K562 (cell line): ENCODE results near the gene KCNA4. TPM values are rescaled to one million over a fixed set of nuclear protein-coding genes. Genes with fewer than 3 reads are reported as not detected.

ENCODE experiments used
- ATAC-seq: fragments of 200-7000 bp; cut with Tn5 transposase; 3 replicates; pipeline ENCODE4 v1.9.1; 2020; ENCODE audit warnings: moderate library complexity
- BruUV-seq: library from RNA; stranded (reverse); fragments of 400-500 nt; replicated peaks from 2 replicates; lab custom pipeline; 2021; lab: Mats Ljungman, UMichigan
- CTCF ChIA-PET: fragments of 300-600 bp; formaldehyde crosslinking; extraction: SDS; loops from one replicate; lab custom pipeline; 2021; ENCODE audit warnings: low intra/inter-chr PET ratio; lab: Yijun Ruan, JAX
- POLR2A ChIA-PET: fragments of 300-600, 350-650 bp; sonication (Branson Sonifier 250); formaldehyde crosslinking; extraction: SDS; loops from one replicate; lab custom pipeline; 2021; ENCODE audit warnings: antibody characterized with exemption, inconsistent platforms; lab: Yijun Ruan, JAX
- DNase-seq, 4 experiments: peaks; one replicate each; pipeline versions ENCODE4 v3.0.0 to v3.0.0-alpha.2; 2011 to 2018; ENCODE audit warnings: low spot score in 3 of 4, mixed read lengths in 3 of 4; ENCODE audit errors: extremely low read depth in 1 of 4
- FAIRE-seq: peaks from 2 replicates; lab custom pipeline; 2011; peaks lifted over from hg19 to GRCh38; lab: Jason Lieb, UNC
- H2AFZ ChIP-seq: 2 replicates; pipeline ENCODE4 v1.6.0; 2011; ENCODE audit warnings: low read depth, low read length, control low read depth, inconsistent platforms
- H3K27ac ChIP-seq: fragments of 200-600 bp; 3 replicates; pipeline ENCODE4 v1.8.0; 2011; ENCODE audit warnings: low read depth, mild to moderate bottlenecking, control low read depth, inconsistent platforms, low read length, moderate library complexity, mixed read lengths; ENCODE audit errors: extremely low read depth
- H3K27me3 ChIP-seq, 2 experiments: fragments of 300-600 bp in 1 of 2; 2 replicates in 1 of 2; 3 replicates in 1 of 2; pipeline versions ENCODE4 v1.6.0 to v1.8.0; 2011; ENCODE audit warnings: inconsistent platforms in 2 of 2, low read length in 2 of 2, mild to moderate bottlenecking in 1 of 2, mixed read lengths in 1 of 2, moderate library complexity in 1 of 2; ENCODE audit not compliant: control insufficient read depth in 2 of 2, insufficient read depth in 2 of 2
- H3K36me3 ChIP-seq: fragments of 300-600 bp; 3 replicates; pipeline ENCODE4 v1.8.0; 2011; ENCODE audit warnings: mild to moderate bottlenecking, low read length, inconsistent platforms; ENCODE audit not compliant: control insufficient read depth, insufficient read depth
- H3K4me1 ChIP-seq, 2 experiments: fragments of 200-600 bp in 1 of 2; replicated peaks in 1 of 2; 2 replicates in 1 of 2; 3 replicates in 1 of 2; pipeline versions ENCODE4 v1.5.1 to v1.8.0; 2011; ENCODE audit warnings: inconsistent platforms in 2 of 2, low read length in 2 of 2, mild to moderate bottlenecking in 1 of 2, mixed read lengths in 1 of 2, moderate library complexity in 1 of 2; ENCODE audit not compliant: control insufficient read depth in 2 of 2, insufficient read depth in 2 of 2
- H3K4me2 ChIP-seq: 2 replicates; pipeline ENCODE4 v1.6.1; 2011; ENCODE audit warnings: low read length, control low read depth, inconsistent platforms, mixed read lengths; ENCODE audit not compliant: insufficient read depth
- H3K4me3 ChIP-seq: fragments of 200-600 bp; sonication (generic), shearing (Covaris generic); 2 replicates; pipeline ENCODE4 v1.5.1; 2016; ENCODE audit warnings: control low read depth, inconsistent platforms
- H3K79me2 ChIP-seq: fragments of 200-600 bp; 3 replicates; pipeline ENCODE4 v1.8.0; 2011; ENCODE audit warnings: low read length, inconsistent platforms; ENCODE audit not compliant: control insufficient read depth, insufficient read depth
- H3K9ac ChIP-seq, 2 experiments: 2 replicates each; pipeline versions ENCODE4 v1.6.0 to v1.6.1; 2011; ENCODE audit warnings: low read depth in 2 of 2, low read length in 2 of 2, control low read depth in 1 of 2, inconsistent platforms in 1 of 2, mild to moderate bottlenecking in 1 of 2, mixed read lengths in 1 of 2; ENCODE audit not compliant: insufficient read depth in 1 of 2
- H3K9me1 ChIP-seq: one replicate; pipeline ENCODE4 v1.6.0; 2011; ENCODE audit warnings: inconsistent platforms, mild to moderate bottlenecking, low read length, moderate library complexity; ENCODE audit not compliant: control insufficient read depth, insufficient read depth
- H3K9me3 ChIP-seq: replicated peaks from 2 replicates; pipeline ENCODE4 v1.5.1; 2011; ENCODE audit warnings: low read depth, low read length, inconsistent platforms; ENCODE audit not compliant: control insufficient read depth, insufficient read depth
- H4K20me1 ChIP-seq: replicated peaks from 2 replicates; pipeline ENCODE4 v1.6.1; 2011; ENCODE audit warnings: low read length, inconsistent platforms, mixed read lengths; ENCODE audit not compliant: control insufficient read depth, insufficient read depth
- FOXA1 ChIP-seq: fragments of 450-650 bp; IDR thresholded peaks from 2 replicates; pipeline ENCODE4 v1.6.1; 2016; ENCODE audit warnings: mild to moderate bottlenecking, borderline replicate concordance
- KAT7 ChIP-seq: sonication (generic); formaldehyde crosslinking; IDR thresholded peaks from 2 replicates; pipeline ENCODE4 v1.8.0; 2022; ENCODE audit warnings: missing genetic modification reagents, mild to moderate bottlenecking, borderline replicate concordance
- MAFK ChIP-seq: IDR thresholded peaks from 2 replicates; pipeline ENCODE4 v1.6.1; 2011; ENCODE audit warnings: low read length, improper control_type of control experiment
- PURB ChIP-seq: sonication (generic); formaldehyde crosslinking; IDR thresholded peaks from 2 replicates; pipeline ENCODE4 v1.9.0; 2021; ENCODE audit warnings: low read depth, mild to moderate bottlenecking, missing genetic modification reagents
- RAD21 ChIP-seq, 2 experiments: fragments of 250-450 bp in 1 of 2; fragments of 450-650 bp in 1 of 2; sonication (Bioruptor Pico) in 1 of 2; formaldehyde crosslinking in 1 of 2; IDR thresholded peaks in 1 of 2; conservative IDR thresholded peaks in 1 of 2; 2 replicates each; pipeline versions ENCODE4 v1.4.0 to v1.8.0; 2020 to 2022; ENCODE audit warnings: mild to moderate bottlenecking in 2 of 2, moderate library complexity in 1 of 2
- SNRNP70 ChIP-seq: fragments of 200-400 bp; formaldehyde crosslinking; optimal IDR thresholded peaks from 2 replicates; pipeline ENCODE3; 2017; ENCODE audit warnings: low read depth, low read length
- TEAD4 ChIP-seq, 2 experiments: sonication (generic) in 1 of 2; formaldehyde crosslinking in 1 of 2; IDR thresholded peaks; 2 replicates each; pipeline versions ENCODE4 v1.6.1 to v1.8.0; 2012 to 2022; ENCODE audit warnings: borderline replicate concordance in 1 of 2, inconsistent platforms in 1 of 2, low read length in 1 of 2, mild to moderate bottlenecking in 1 of 2, missing genetic modification reagents in 1 of 2
- ZBTB8A ChIP-seq: fragments of 450-650 bp; IDR thresholded peaks from 2 replicates; pipeline ENCODE4 v1.6.1; 2018; ENCODE audit warnings: mild to moderate bottlenecking, moderate library complexity; ENCODE audit not compliant: partially characterized antibody
- ZNF282 ChIP-seq: sonication (generic); formaldehyde crosslinking; IDR thresholded peaks from 2 replicates; pipeline ENCODE4 v1.8.1; 2023; ENCODE audit warnings: missing genetic modification reagents
- ZNF668 ChIP-seq: fragments of 250-450 bp; sonication (Bioruptor Pico); IDR thresholded peaks from 2 replicates; pipeline ENCODE4 v1.8.0; 2022; ENCODE audit warnings: mild to moderate bottlenecking, inconsistent platforms
- WGBS: fragments of 100-300 bp; shearing (Covaris generic); methylation state at CpG from one replicate; pipeline ENCODE4 v1.1.6; 2016; ENCODE audit warnings: low coverage, mixed read lengths; ENCODE audit not compliant: insufficient coverage; ENCODE audit errors: missing lambda C conversion rate; 5-methylcytosine and 5-hydroxymethylcytosine counted together
- in situ Hi-C: fragments of 300-500 bp; cut with MboI; formaldehyde crosslinking; loops from 4 replicates; pipeline ENCODE4 v1.15.0; 2018; ENCODE audit warnings: inconsistent platforms, mixed read lengths
- intact Hi-C: fragments of 100-400 bp; cut with micrococcal nuclease; formaldehyde crosslinking; loops from 2 replicates; pipeline ENCODE4 v1.14.2; 2022
- polyA plus RNA-seq, 8 experiments: library from polyadenylated mRNA; depleted of rRNA in 4 of 8; stranded (reverse) in 5 of 8; unstranded in 3 of 8; fragments of >200 nt; fragmentation: Nextera tagmentation in 2 of 8; fragmentation: Illumina TruSeq in 1 of 8; extraction: Ambion mirVana in 2 of 8; extraction: Trizol in 1 of 8; gene quantifications; 2 replicates each; pipeline versions ENCODE4 v1.2.1 to v1.2.3, GENCODE V29; 2011 to 2014; ENCODE audit warnings: inconsistent platforms in 1 of 8, missing spikeins in 1 of 8
- total RNA-seq, 7 experiments: library from RNA; depleted of rRNA in 6 of 7; stranded (reverse); fragments of >200 nt in 6 of 7; fragmentation: Illumina TruSeq in 2 of 7; extraction: Trizol in 2 of 7; gene quantifications; 2 replicates each; pipeline versions ENCODE4 v1.2.1 to v1.2.3, GENCODE V29; 2011 to 2021; ENCODE audit warnings: low replicate concordance in 1 of 7
- TF ChIP-seq, protein P1 (sequence below): sonication (generic); formaldehyde crosslinking; IDR thresholded peaks from 2 replicates; pipeline ENCODE4 v1.8.0; 2022; ENCODE audit warnings: mild to moderate bottlenecking, missing genetic modification reagents
- TF ChIP-seq, protein P2 (sequence below): fragments of 250-450 bp; sonication (Bioruptor Pico); IDR thresholded peaks from 2 replicates; pipeline ENCODE4 v1.4.0; 2020; ENCODE audit warnings: mild to moderate bottlenecking, moderate library complexity
- TF ChIP-seq, protein P3 (sequence below): fragments of 250-450 bp; sonication (Bioruptor Pico); IDR thresholded peaks from 2 replicates; pipeline ENCODE4 v1.8.0; 2022; ENCODE audit warnings: moderate library complexity, mild to moderate bottlenecking, inconsistent platforms
- TF ChIP-seq, protein P4 (sequence below): fragments of 450-650 bp; IDR thresholded peaks from 2 replicates; pipeline ENCODE4 v1.6.1; 2016; ENCODE audit warnings: borderline replicate concordance

KCNA4 gene
- total and polyA plus RNA-seq, 9 of the 15 experiments (the other 6 are each of a cell fraction or from before 2014, with no cell fraction given), result not detected

DNA sequence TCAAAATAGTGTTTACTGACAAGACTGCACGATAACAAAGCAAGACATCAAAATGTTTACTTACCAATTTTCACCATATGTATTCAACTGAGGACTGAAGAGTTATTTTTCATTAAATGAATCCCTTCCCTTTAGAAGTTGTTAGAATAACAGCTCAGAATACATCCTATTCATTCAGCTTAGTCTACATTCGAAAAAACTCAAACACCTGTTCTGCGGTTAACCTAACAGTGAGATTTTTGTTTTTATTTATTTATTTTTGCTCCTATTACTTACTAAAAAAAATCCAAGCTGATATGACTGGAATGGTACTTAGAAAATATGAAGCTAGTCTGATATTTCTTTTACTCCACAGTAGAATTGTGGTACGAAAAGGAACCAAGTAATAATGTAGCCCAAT is 10.0 kb downstream of the KCNA4 start:
- ChIA-PET POLR2A (no interaction called here), CTCF (no interaction called here)
- H3K4me1 ChIP-seq, result no peaks in the 10 kb centered on the region
- no peak for ATAC-seq
- H4K20me1 ChIP-seq, result no peaks in the 10 kb centered on the region
- in situ Hi-C loops, result no loop called here
- BruUV-seq, result no TSS peak
- no peak overlapping the region for H3K4me3 ChIP-seq
- 2% methylated on average over 4 of the region's 4 CpGs for WGBS
- TF ChIP-seq KAT7 (no peak), ZNF668 (no peak), ZBTB8A (no peak), MAFK (no peak), PURB (CRISPR knock-in tag) (no peak), ZNF282 (CRISPR knock-in tag) (no peak), SNRNP70 (no peak), TEAD4 (IDR thresholded peaks at IDR 0.05; ENCODE audit: low read length) (no peak), TEAD4 (CRISPR knock-in tag; IDR thresholded peaks at IDR 0.05; ENCODE audit: borderline replicate concordance) (no peak), FOXA1 (no peak), RAD21 (CRISPR knock-in tag; conservative IDR thresholded peaks at IDR 0.05 in 1 of 2, IDR thresholded peaks at IDR 0.05 in 1 of 2) (no peak)
- TF ChIP-seq, protein P1, sequence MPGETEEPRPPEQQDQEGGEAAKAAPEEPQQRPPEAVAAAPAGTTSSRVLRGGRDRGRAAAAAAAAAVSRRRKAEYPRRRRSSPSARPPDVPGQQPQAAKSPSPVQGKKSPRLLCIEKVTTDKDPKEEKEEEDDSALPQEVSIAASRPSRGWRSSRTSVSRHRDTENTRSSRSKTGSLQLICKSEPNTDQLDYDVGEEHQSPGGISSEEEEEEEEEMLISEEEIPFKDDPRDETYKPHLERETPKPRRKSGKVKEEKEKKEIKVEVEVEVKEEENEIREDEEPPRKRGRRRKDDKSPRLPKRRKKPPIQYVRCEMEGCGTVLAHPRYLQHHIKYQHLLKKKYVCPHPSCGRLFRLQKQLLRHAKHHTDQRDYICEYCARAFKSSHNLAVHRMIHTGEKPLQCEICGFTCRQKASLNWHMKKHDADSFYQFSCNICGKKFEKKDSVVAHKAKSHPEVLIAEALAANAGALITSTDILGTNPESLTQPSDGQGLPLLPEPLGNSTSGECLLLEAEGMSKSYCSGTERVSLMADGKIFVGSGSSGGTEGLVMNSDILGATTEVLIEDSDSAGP (CRISPR knock-in tag), result no peak
- TF ChIP-seq, protein P2, sequence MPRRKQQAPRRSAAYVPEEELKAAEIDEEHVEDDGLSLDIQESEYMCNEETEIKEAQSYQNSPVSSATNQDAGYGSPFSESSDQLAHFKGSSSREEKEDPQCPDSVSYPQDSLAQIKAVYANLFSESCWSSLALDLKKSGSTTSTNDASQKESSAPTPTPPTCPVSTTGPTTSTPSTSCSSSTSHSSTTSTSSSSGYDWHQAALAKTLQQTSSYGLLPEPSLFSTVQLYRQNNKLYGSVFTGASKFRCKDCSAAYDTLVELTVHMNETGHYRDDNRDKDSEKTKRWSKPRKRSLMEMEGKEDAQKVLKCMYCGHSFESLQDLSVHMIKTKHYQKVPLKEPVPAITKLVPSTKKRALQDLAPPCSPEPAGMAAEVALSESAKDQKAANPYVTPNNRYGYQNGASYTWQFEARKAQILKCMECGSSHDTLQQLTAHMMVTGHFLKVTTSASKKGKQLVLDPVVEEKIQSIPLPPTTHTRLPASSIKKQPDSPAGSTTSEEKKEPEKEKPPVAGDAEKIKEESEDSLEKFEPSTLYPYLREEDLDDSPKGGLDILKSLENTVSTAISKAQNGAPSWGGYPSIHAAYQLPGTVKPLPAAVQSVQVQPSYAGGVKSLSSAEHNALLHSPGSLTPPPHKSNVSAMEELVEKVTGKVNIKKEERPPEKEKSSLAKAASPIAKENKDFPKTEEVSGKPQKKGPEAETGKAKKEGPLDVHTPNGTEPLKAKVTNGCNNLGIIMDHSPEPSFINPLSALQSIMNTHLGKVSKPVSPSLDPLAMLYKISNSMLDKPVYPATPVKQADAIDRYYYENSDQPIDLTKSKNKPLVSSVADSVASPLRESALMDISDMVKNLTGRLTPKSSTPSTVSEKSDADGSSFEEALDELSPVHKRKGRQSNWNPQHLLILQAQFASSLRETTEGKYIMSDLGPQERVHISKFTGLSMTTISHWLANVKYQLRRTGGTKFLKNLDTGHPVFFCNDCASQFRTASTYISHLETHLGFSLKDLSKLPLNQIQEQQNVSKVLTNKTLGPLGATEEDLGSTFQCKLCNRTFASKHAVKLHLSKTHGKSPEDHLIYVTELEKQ, result no peak
- TF ChIP-seq, protein P3, sequence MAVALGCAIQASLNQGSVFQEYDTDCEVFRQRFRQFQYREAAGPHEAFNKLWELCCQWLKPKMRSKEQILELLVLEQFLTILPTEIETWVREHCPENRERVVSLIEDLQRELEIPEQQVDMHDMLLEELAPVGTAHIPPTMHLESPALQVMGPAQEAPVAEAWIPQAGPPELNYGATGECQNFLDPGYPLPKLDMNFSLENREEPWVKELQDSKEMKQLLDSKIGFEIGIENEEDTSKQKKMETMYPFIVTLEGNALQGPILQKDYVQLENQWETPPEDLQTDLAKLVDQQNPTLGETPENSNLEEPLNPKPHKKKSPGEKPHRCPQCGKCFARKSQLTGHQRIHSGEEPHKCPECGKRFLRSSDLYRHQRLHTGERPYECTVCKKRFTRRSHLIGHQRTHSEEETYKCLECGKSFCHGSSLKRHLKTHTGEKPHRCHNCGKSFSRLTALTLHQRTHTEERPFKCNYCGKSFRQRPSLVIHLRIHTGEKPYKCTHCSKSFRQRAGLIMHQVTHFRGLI (CRISPR knock-in tag), result no peak
- TF ChIP-seq, protein P4, sequence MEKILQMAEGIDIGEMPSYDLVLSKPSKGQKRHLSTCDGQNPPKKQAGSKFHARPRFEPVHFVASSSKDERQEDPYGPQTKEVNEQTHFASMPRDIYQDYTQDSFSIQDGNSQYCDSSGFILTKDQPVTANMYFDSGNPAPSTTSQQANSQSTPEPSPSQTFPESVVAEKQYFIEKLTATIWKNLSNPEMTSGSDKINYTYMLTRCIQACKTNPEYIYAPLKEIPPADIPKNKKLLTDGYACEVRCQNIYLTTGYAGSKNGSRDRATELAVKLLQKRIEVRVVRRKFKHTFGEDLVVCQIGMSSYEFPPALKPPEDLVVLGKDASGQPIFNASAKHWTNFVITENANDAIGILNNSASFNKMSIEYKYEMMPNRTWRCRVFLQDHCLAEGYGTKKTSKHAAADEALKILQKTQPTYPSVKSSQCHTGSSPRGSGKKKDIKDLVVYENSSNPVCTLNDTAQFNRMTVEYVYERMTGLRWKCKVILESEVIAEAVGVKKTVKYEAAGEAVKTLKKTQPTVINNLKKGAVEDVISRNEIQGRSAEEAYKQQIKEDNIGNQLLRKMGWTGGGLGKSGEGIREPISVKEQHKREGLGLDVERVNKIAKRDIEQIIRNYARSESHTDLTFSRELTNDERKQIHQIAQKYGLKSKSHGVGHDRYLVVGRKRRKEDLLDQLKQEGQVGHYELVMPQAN, result no peak
- no peaks in the 10 kb centered on the region for H3K79me2 ChIP-seq
- FAIRE-seq, result no peak
- no peak overlapping the region for H3K9ac ChIP-seq
- H3K36me3 ChIP-seq, result no peaks in the 10 kb centered on the region
- H3K9me3 ChIP-seq, result no peaks in the 10 kb centered on the region
- H3K27me3 ChIP-seq, result no peaks in the 10 kb centered on the region
- no peak for DNase-seq
- H2AFZ ChIP-seq, result no peak overlapping the region
- no peaks in the 10 kb centered on the region for H3K9me1 ChIP-seq
- intact Hi-C loops, result no loop called here
- no peak overlapping the region for H3K4me2 ChIP-seq
- H3K27ac ChIP-seq, result no peak overlapping the region
